ENCODE measurements around the gene SGTA. TPM values are rescaled to one million over a fixed set of nuclear protein-coding genes. Genes with fewer than 3 reads are reported as not detected.

The SGTA gene
- total and polyA plus RNA-seq, 4 donors: 16.7 to 38.4 (median 21.0) TPM

GRCh38 chr19:2721570-2722540 is 61.2 kb downstream of the SGTA start (continued):
- TF ChIP-seq ZBTB33 (IDR thresholded peaks at IDR 0.05) (no peak), FOXA2 (IDR thresholded peaks at IDR 0.05) (no peak), YY1 (IDR thresholded peaks at IDR 0.05) (no peak), FOXA1 (IDR thresholded peaks at IDR 0.05) (no peak), RAD21 (IDR thresholded peaks at IDR 0.05) (no peak), HNF4G (IDR thresholded peaks at IDR 0.05) (no peak), MAX (IDR thresholded peaks at IDR 0.05) (no peak), EGR1 (IDR thresholded peaks at IDR 0.05; ENCODE audit: low read depth in 2 of 2) (no peak), RXRA (IDR thresholded peaks at IDR 0.05) (no peak)

GRCh38 chr19:2720777-2721569 is 62.1 kb downstream of the SGTA start, which contains the start of gene DIRAS1:
Gene DIRAS1 (minus strand): TSS chr19:2721372. CDS start chr19:2717806, 3,566 bp downstream.
- no peak within 1 kb of the TSS for H3K27ac ChIP-seq (ENCODE audit: low read depth in 1 of 2, low read length in 2 of 2)
- peaks cover 0 to 7% (median 3%) of the 10 kb centered on the region in 4 donors for H3K27me3 ChIP-seq (ENCODE audit: control insufficient read depth in 4 of 4, insufficient read depth in 4 of 4, low read length in 3 of 4)
- TF ChIP-seq RAD21 (IDR thresholded peaks at IDR 0.05) (no peak), SP1 (IDR thresholded peaks at IDR 0.05) (no peak), GABPA (IDR thresholded peaks at IDR 0.05 in 1 of 2, conservative IDR thresholded peaks at IDR 0.05 in 1 of 2) (no peak), HNF4G (IDR thresholded peaks at IDR 0.05) (no peak), FOXA2 (IDR thresholded peaks at IDR 0.05) (no peak), JUND (IDR thresholded peaks at IDR 0.05) (no peak), REST (IDR thresholded peaks at IDR 0.05) (no peak), ATF3 (IDR thresholded peaks at IDR 0.05) (no peak), HNF4A (conservative IDR thresholded peaks at IDR 0.05) (no peak), YY1 (IDR thresholded peaks at IDR 0.05) (no peak), FOXA1 (IDR thresholded peaks at IDR 0.05) (no peak), EGR1 (IDR thresholded peaks at IDR 0.05; ENCODE audit: low read depth in 2 of 2) (no peak), MAX (IDR thresholded peaks at IDR 0.05) (no peak), TAF1 (conservative IDR thresholded peaks at IDR 0.05) (no peak), RXRA (IDR thresholded peaks at IDR 0.05) (no peak), NR2F2 (IDR thresholded peaks at IDR 0.05) (no peak), ZBTB33 (IDR thresholded peaks at IDR 0.05) (no peak), CTCF (IDR thresholded peaks at IDR 0.05; ENCODE audit: low read depth, low read length, missing input control) (no peak)
- peak within 1 kb of the TSS in 1 of 3 donors; percentile 50 for H3K4me3 ChIP-seq (ENCODE audit: low read depth in 1 of 3, low read length in 3 of 3)
- no peaks in the 10 kb centered on the region for H3K36me3 ChIP-seq (ENCODE audit: control insufficient read depth in 4 of 4, insufficient read depth in 3 of 4, low read depth in 1 of 4, low read length in 3 of 4)
- WGBS: 3% methylated on average over 100 of the region's 100 CpGs
- H3K4me1 ChIP-seq (ENCODE audit: control insufficient read depth in 4 of 4, insufficient read depth in 4 of 4, low read length in 3 of 4): peaks cover 0 to 8% (median 5%) of the 10 kb centered on the region in 4 donors
- H3K9ac ChIP-seq (ENCODE audit: low read depth in 1 of 2, low read length in 2 of 2): no peak within 1 kb of the TSS
- no peak for DNase-seq (ENCODE audit: low spot score)
- H3K9me3 ChIP-seq (ENCODE audit: control insufficient read depth in 4 of 4, low read length in 3 of 4): peaks cover 0 to 1% (median 0%) of the 10 kb centered on the region in 4 donors
